GM23248 (cell line): ENCODE data around the gene AGAP2. TPM values are rescaled to one million over a fixed set of nuclear protein-coding genes. Genes with fewer than 3 reads are reported as not detected.

Experiments used
- DNase-seq: peaks from one replicate; pipeline ENCODE4 v3.0.0-alpha.2; 2015
- H2AFZ ChIP-seq: fragments of 200-600 bp; sonication (generic); 2 replicates; pipeline ENCODE4 v1.6.1; 2016; ENCODE audit warnings: antibody characterized with exemption
- H3F3A ChIP-seq: fragments of 200-600 bp; sonication (generic); 2 replicates; pipeline ENCODE4 v1.6.1; 2016; ENCODE audit warnings: mild to moderate bottlenecking, antibody characterized with exemption, mixed run types; ENCODE audit not compliant: insufficient read depth
- H3K27ac ChIP-seq: fragments of 200-600 bp; sonication (generic); 2 replicates; pipeline ENCODE4 v1.5.1; 2016; ENCODE audit warnings: mild to moderate bottlenecking
- H3K27me3 ChIP-seq: fragments of 200-600 bp; sonication (generic); replicated peaks from 2 replicates; pipeline ENCODE4 v1.6.1; 2016; ENCODE audit warnings: mild to moderate bottlenecking; ENCODE audit not compliant: insufficient read depth
- H3K36me3 ChIP-seq: fragments of 200-600 bp; sonication (generic); 2 replicates; pipeline ENCODE4 v1.6.1; 2016; ENCODE audit warnings: low read depth, mild to moderate bottlenecking
- H3K4me1 ChIP-seq: fragments of 200-600 bp; sonication (generic); 2 replicates; pipeline ENCODE4 v1.6.1; 2016; ENCODE audit warnings: mild to moderate bottlenecking; ENCODE audit not compliant: insufficient read depth
- H3K4me2 ChIP-seq: fragments of 200-600 bp; sonication (generic); one replicate; pipeline ENCODE4 v1.6.1; 2016; ENCODE audit warnings: mild to moderate bottlenecking; ENCODE audit not compliant: unreplicated experiment
- H3K4me3 ChIP-seq: fragments of 200-600 bp; sonication (generic); 2 replicates; pipeline ENCODE4 v1.5.1; 2016; ENCODE audit warnings: mild to moderate bottlenecking
- H3K79me2 ChIP-seq: fragments of 200-600 bp; sonication (generic); 2 replicates; pipeline ENCODE4 v1.6.1; 2016; ENCODE audit warnings: mild to moderate bottlenecking; ENCODE audit not compliant: insufficient read depth
- H3K9ac ChIP-seq: fragments of 200-600 bp; sonication (generic); 2 replicates; pipeline ENCODE4 v1.6.1; 2016; ENCODE audit warnings: mild to moderate bottlenecking
- H3K9me2 ChIP-seq: fragments of 200-600 bp; sonication (generic); 2 replicates; pipeline ENCODE4 v1.6.1; 2016; ENCODE audit warnings: mixed run types, mild to moderate bottlenecking, moderate library complexity; ENCODE audit not compliant: insufficient read depth
- H3K9me3 ChIP-seq: fragments of 200-600 bp; sonication (generic); one replicate; pipeline ENCODE4 v1.6.1; 2017; ENCODE audit warnings: low read depth
- H4K20me1 ChIP-seq: fragments of 200-600 bp; sonication (generic); 2 replicates; pipeline ENCODE4 v1.6.0; 2016; ENCODE audit not compliant: insufficient read depth
- EZH2 ChIP-seq: fragments of 200-600 bp; sonication (generic); IDR thresholded peaks from 2 replicates; pipeline ENCODE4 v1.6.1; 2018; ENCODE audit warnings: antibody characterized with exemption, mild to moderate bottlenecking; ENCODE audit not compliant: insufficient read depth, poor library complexity, severe bottlenecking
- EZH2phosphoT487 ChIP-seq: fragments of 200-600 bp; sonication (generic); IDR thresholded peaks from 2 replicates; pipeline ENCODE4 v1.6.1; 2018; ENCODE audit warnings: antibody characterized with exemption, moderate library complexity, mild to moderate bottlenecking, low read depth; ENCODE audit not compliant: insufficient read depth
- WGBS, 2 experiments: methylation state at CpG; one replicate each; pipeline ENCODE4 v1.1.6; 2015 to 2017; ENCODE audit warnings: low lambda C conversion rate in 2 of 2, low coverage in 1 of 2; ENCODE audit errors: missing lambda C conversion rate in 2 of 2; 5-methylcytosine and 5-hydroxymethylcytosine counted together
- in situ Hi-C: fragments of 300-500 bp; cut with MboI; formaldehyde crosslinking; loops from 2 replicates; pipeline ENCODE4 v1.15.0; 2020
- polyA plus RNA-seq: library from polyadenylated mRNA; unstranded; fragments of >200 nt; fragmentation: Nextera tagmentation; extraction: Ambion mirVana; gene quantifications from 2 replicates; pipeline ENCODE4 v1.2.1, GENCODE V29; 2016
- total RNA-seq: library from RNA; depleted of rRNA; stranded (reverse); fragments of >200 nt; shearing (Covaris generic); gene quantifications from 2 replicates; pipeline ENCODE4 v1.2.3, GENCODE V29; 2014

Gene AGAP2
- total and polyA plus RNA-seq, 2 experiments from 2014 or later = not detected

DNA sequence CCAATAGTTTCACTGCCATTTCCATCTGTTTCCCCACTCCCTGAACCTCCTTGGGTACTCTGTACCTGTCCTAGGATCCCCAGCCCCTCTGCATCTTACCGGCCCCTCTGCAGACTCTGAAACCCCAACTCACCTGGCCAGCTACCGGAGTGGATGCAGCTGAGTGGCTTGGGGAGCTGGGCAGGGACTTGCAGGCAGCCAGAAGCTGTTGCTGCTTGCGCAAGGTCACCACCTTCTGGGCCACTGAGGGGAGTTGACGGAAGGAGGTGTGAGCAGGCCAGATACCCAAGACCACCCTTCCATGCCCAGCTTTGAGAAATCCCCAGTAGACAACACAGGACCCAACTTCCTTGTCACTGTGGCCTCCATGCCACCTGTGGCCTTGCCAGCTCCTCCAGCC, 6.3 kb downstream of the AGAP2 start:
- H3K9me2 ChIP-seq = no peaks in the 10 kb centered on the region
- H3F3A ChIP-seq = no peaks in the 10 kb centered on the region; the same call in 1 of the 2 replicates
- WGBS, 2 experiments = 75 to 78% methylated on average over 4 of the region's 4 CpGs
- in situ Hi-C loops = no loop called here
- TF ChIP-seq EZH2 (no peak), EZH2phosphoT487 (no peak)
- no peaks in the 10 kb centered on the region for H3K4me1 ChIP-seq
- H3K79me2 ChIP-seq = no peaks in the 10 kb centered on the region
- H3K27ac ChIP-seq = no peak overlapping the region
- no peak overlapping the region for H2AFZ ChIP-seq
- no peak overlapping the region for H3K4me2 ChIP-seq
- no peak overlapping the region for H3K9ac ChIP-seq
- no peaks in the 10 kb centered on the region for H3K9me3 ChIP-seq
- H4K20me1 ChIP-seq = no peaks in the 10 kb centered on the region
- no peak for DNase-seq
- no peak overlapping the region for H3K4me3 ChIP-seq
- no peaks in the 10 kb centered on the region for H3K36me3 ChIP-seq
- H3K27me3 ChIP-seq = peaks cover 12% of the 10 kb centered on the region

DNA sequence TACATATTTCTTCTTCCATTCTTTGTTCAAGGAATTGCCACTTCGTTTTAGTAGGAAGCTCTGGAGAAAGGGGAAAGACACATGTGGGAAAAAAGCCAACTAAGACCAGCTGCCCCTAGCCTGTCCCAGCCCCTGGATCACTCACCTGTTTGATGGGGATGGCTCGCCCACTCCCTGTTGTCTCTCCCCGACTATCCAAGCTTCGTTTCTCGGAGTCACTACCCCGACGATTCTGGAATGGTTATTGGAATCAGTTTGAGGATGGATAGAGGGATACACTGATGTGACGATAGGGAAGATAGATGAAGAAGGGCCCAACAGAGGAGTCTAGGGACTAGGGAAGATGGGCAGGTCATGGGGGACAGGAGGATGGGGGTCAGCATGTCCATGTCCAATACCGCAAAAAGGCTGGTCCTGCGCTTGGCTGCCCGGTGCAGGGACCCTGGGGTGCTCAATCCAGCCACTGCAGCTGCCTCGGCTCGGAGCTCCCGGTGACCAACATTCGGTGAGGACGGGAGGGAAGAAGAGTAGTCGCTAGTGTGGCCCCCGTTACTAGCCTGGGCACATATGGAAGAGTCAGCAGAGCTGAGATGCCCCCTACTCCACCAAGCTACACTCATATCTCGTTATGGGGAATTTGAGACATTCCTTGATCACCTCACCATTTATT, 7.0 kb downstream of the AGAP2 start:
- no peak overlapping the region for H3K9ac ChIP-seq
- H2AFZ ChIP-seq = no peak overlapping the region
- no peaks in the 10 kb centered on the region for H3K9me3 ChIP-seq
- H3K27me3 ChIP-seq = peaks cover 4% of the 10 kb centered on the region
- in situ Hi-C loops = no loop called here
- 78% methylated on average over 19 of the region's 19 CpGs for WGBS, 2 experiments
- H3K9me2 ChIP-seq = no peaks in the 10 kb centered on the region
- H3K27ac ChIP-seq = no peak overlapping the region
- H3F3A ChIP-seq = no peaks in the 10 kb centered on the region; the same call in 1 of the 2 replicates
- no peak for TF ChIP-seq EZH2
- TF ChIP-seq EZH2phosphoT487 = no peak
- no peak overlapping the region for H3K4me2 ChIP-seq
- H4K20me1 ChIP-seq = no peaks in the 10 kb centered on the region
- H3K4me1 ChIP-seq = no peaks in the 10 kb centered on the region
- no peaks in the 10 kb centered on the region for H3K36me3 ChIP-seq
- H3K4me3 ChIP-seq = no peak overlapping the region
- no peak for DNase-seq
- no peaks in the 10 kb centered on the region for H3K79me2 ChIP-seq

- no peaks in the 10 kb centered on the region for H3K9me3 ChIP-seq
- H3K4me3 ChIP-seq = no peak overlapping the region
- no peaks in the 10 kb centered on the region for H3K36me3 ChIP-seq
- no peak overlapping the region for H2AFZ ChIP-seq
- 70 to 74% methylated on average over 13 of the region's 13 CpGs for WGBS, 2 experiments
- no peaks in the 10 kb centered on the region for H4K20me1 ChIP-seq
- H3K27me3 ChIP-seq = no peaks in the 10 kb centered on the region; the same call in 1 of the 2 replicates
- no peak overlapping the region for H3K4me2 ChIP-seq
- H3K9ac ChIP-seq = no peak overlapping the region
- no peak for DNase-seq
- no peaks in the 10 kb centered on the region; the same call in 1 of the 2 replicates for H3F3A ChIP-seq
- H3K9me2 ChIP-seq = no peaks in the 10 kb centered on the region
- TF ChIP-seq EZH2 = no peak
- no peak for TF ChIP-seq EZH2phosphoT487
- no peak overlapping the region for H3K27ac ChIP-seq
- H3K4me1 ChIP-seq = no peaks in the 10 kb centered on the region
- no peaks in the 10 kb centered on the region for H3K79me2 ChIP-seq
- in situ Hi-C loops = no loop called here
Observed at GRCh38 chr12:57730336-57731067, 8.0 kb downstream of the AGAP2 start.

DNA sequence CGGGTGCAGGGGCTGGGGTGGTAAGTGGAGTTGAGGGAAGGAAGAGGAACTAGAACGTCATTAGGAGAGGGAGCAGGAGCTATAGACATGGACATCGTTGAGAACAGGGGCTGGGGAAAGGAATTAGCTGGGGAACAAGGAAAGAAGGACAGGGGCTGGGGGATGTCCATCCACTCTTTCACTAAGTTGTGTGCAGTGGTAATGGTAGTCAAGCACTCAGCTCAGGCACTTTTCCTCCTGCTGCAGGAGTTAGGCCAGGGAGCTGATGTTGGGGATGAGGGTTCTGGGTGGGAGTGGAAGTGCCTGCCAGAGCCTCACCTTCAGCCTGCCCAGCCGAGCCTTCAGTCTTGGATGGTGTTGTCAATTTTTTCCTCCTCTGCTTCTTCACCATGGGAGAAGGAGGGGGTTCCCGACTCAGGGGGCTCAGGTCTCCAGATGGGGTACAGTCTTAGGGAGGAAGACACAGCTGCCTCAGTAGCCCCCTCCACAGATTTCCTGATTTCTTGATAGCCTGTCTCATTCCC, 9.2 kb downstream of the AGAP2 start:
- Histone ChIP-seq H3K27ac (no peak overlapping the region), H2AFZ (no peak overlapping the region), H3K4me3 (no peak overlapping the region), H3K36me3 (no peaks in the 10 kb centered on the region), H4K20me1 (no peaks in the 10 kb centered on the region), H3K27me3 (no peaks in the 10 kb centered on the region), H3K9ac (no peak overlapping the region), H3F3A (no peaks in the 10 kb centered on the region; the same call in 1 of the 2 replicates), H3K79me2 (no peaks in the 10 kb centered on the region), H3K4me2 (no peak overlapping the region), H3K9me2 (no peaks in the 10 kb centered on the region), H3K9me3 (no peaks in the 10 kb centered on the region), H3K4me1 (no peaks in the 10 kb centered on the region)
- in situ Hi-C loops = no loop called here
- WGBS, 2 experiments = 26 to 29% methylated on average over 5 of the region's 5 CpGs
- TF ChIP-seq EZH2 (no peak), EZH2phosphoT487 (no peak)
- DNase-seq = no peak
